ENCODE data around the gene RSPH1. TPM values are rescaled to one million over a fixed set of nuclear protein-coding genes. Genes with fewer than 3 reads are reported as not detected.
A peak's percentile ranks its signal among the peaks of the same experiment; 100 is the strongest.

The RSPH1 gene
- total and polyA plus RNA-seq, 2 of the 8 experiments (the other 6 are each of a cell fraction or from before 2014, with no cell fraction given), result 0.24 TPM; not detected in 1

GRCh38 chr21:42460391-42461184 is 35.4 kb downstream of the RSPH1 start:
- Histone ChIP-seq H3K36me3 (ENCODE audit: control insufficient read depth in 2 of 4, insufficient read depth in 4 of 4, low read length in 3 of 4) (no peaks in the 10 kb centered on the region), H2BK15ac (ENCODE audit: low read length) (0 out of 2 replicates have a peak overlapping the region, but pooled peaks have one; percentile 84), H3K4me1 (replicated peaks in 1 of 4; ENCODE audit: control insufficient read depth in 3 of 4, insufficient read depth in 4 of 4, low read length in 3 of 4) (peaks cover 1 to 13% (median 10%) of the 10 kb centered on the region in 4 experiments; a peak in 6 of 7 replicates), H2BK120ac (replicated peaks; ENCODE audit: low read depth, low read length) (no peak overlapping the region), H4K8ac (ENCODE audit: extremely low read depth, insufficient read depth, low read length) (no peak overlapping the region; the same call in 1 of the 2 replicates), H3K56ac (replicated peaks; ENCODE audit: insufficient read length, low read depth, low read length) (no peak overlapping the region), H3K14ac (ENCODE audit: insufficient read length) (no peak overlapping the region), H4K91ac (replicated peaks; ENCODE audit: insufficient read length, low read length) (no peak overlapping the region), H3K23ac (ENCODE audit: insufficient read length) (no peak overlapping the region), H2BK12ac (ENCODE audit: low read depth, low read length) (no peak overlapping the region), H3K9me3 (ENCODE audit: insufficient read depth in 2 of 2, low read depth in 1 of 2, low read length in 1 of 2) (peaks cover 2 to 3% of the 10 kb centered on the region in 2 experiments; a peak in 2 of 4 replicates), H3K4ac (replicated peaks; ENCODE audit: insufficient read length, low read depth, low read length) (no peak overlapping the region), H3K18ac (ENCODE audit: extremely low read depth, low read length) (no peak overlapping the region), H3K4me3 (ENCODE audit: extremely low read depth in 1 of 4, insufficient read depth in 2 of 4, low read depth in 3 of 4, low read length in 4 of 4) (no peak overlapping the region; a peak in 1 of 8 replicates), H3K9ac (replicated peaks in 1 of 4; ENCODE audit: extremely low read depth in 1 of 4, low read depth in 3 of 4, low read length in 3 of 4) (no peak overlapping the region), H3K27me3 (replicated peaks in 1 of 4; ENCODE audit: control insufficient read depth in 3 of 4, extremely low read depth in 1 of 4, insufficient read depth in 3 of 4, low read length in 3 of 4) (no peaks in the 10 kb centered on the region), H2BK5ac (ENCODE audit: low read depth, low read length) (no peak overlapping the region), H2AK5ac (ENCODE audit: low read depth, low read length) (no peak overlapping the region), H2BK20ac (ENCODE audit: low read length) (0 out of 2 replicates have a peak overlapping the region, but pooled peaks have one; percentile 15), H3K79me1 (ENCODE audit: low read depth, low read length) (no peaks in the 10 kb centered on the region), H3K27ac (ENCODE audit: low read depth, low read length) (no peak overlapping the region), H3K23me2 (ENCODE audit: low read depth, low read length) (no peaks in the 10 kb centered on the region; the same call in none of the 2 replicates), H4K20me1 (replicated peaks in 1 of 2; ENCODE audit: control insufficient read depth in 1 of 2, insufficient read depth in 2 of 2, low read length in 2 of 2) (no peaks in the 10 kb centered on the region), H4K5ac (ENCODE audit: insufficient read length, low read depth, low read length) (no peak overlapping the region), H3K79me2 (ENCODE audit: control insufficient read depth in 1 of 2, insufficient read depth in 2 of 2, low read length in 2 of 2) (no peaks in the 10 kb centered on the region), H2AFZ (ENCODE audit: low read length) (no peak overlapping the region), H3K4me2 (ENCODE audit: insufficient read depth in 1 of 2, low read depth in 2 of 2, low read length in 2 of 2) (no peak overlapping the region)
- ChIA-PET POLR2A (ENCODE audit: partially characterized antibody) (no interaction called here), CTCF (ENCODE audit: partially characterized antibody) (no interaction called here)
- FAIRE-seq (no peak), DNase-seq (ENCODE audit: low read depth in 1 of 2, low spot score in 2 of 2) (no peak)
- 78% methylated on average over 14 of the region's 14 CpGs; no CpG with 5 or more reads in 1 of the 2 experiments for WGBS, 2 experiments (ENCODE audit: extremely low coverage in 1 of 2, insufficient coverage in 1 of 2, insufficient read length in 1 of 2, insufficient replicate concordance in 2 of 2, low coverage in 1 of 2, low lambda C conversion rate in 2 of 2, missing lambda C conversion rate in 1 of 2)
- no peak for TF ChIP-seq EGR1 (IDR thresholded peaks at IDR 0.05; ENCODE audit: borderline replicate concordance, low read depth, low read length)
- TF ChIP-seq TCF12 (IDR thresholded peaks at IDR 0.05; ENCODE audit: low read depth, low read length), result peak; percentile 51; the same call in 1 of the 2 replicates

All from H1 (cell line).